Measurements from ENCODE around the gene EPX. TPM values are rescaled to one million over a fixed set of nuclear protein-coding genes. Genes with fewer than 3 reads are reported as not detected.

Gene EPX
- total and polyA plus RNA-seq, 3 experiments from 2014 or later: not detected

DNA sequence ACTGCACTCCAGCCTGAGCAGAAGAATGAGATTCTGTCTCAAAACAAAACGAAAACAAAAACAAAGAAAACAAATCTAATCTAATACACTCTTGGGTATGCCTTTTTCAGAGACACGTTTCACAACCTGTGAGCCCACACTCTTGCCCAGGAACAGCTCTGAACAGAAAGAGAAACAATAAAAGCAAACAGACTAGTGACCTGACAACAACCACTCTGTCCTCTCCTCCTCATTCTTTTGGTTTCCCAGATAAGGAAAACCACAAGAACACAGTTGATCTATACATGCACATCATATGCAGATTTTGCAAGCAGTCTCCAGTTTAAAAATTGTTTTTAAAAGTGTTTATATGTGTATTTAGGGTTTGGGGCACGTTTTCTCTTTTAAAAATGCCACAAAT is 25.2 kb downstream of the EPX start:
- no peaks in the 10 kb centered on the region for H3K9me3 Mint-ChIP-seq
- peak overlapping the region in 7 of 8 donors; percentile 51 to 90 (median 79) for H3K27ac Mint-ChIP-seq

DNA sequence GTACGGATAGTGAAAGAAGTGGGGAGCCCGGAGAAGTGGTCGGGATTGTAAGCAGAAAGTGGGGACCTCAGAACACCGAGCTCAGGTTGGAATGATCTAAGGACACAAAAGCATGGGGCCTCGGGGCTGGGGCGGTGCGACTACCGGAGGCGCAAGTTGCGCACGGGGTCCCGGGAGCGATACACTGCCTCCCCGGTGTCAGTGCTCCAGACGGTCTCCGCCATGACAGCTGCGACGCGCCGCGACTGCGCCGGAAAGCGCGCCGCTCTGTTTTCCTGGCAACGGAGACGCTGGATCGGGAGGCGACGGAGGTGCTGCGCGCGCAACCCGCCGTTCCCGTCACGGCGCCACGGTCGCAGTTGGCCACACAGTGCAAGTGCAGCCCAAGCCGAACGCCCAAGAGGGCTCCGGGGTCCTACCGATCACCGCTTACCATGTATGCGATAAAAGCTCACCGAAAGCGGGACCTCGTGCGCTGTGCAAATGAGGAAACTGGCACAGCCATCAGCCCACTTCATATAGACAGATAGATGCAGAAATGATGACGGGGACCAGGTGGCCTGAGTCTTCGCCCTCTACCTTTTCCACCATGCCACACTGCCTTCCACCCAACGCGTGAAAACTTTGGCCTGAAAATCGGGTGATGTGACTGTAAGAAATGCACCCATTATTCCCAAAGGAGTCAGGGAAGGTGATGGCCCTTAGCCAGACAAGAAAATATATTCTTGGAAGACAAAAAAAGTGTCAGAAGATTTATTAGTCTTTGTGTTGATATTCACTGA is 26.7 kb downstream of the EPX start, which contains the start of gene MKS1:
Gene MKS1 (minus strand): TSS at position 249 of the 782 bp plus-strand sequence. CDS start 25 bp downstream, at position 224.
- Mint-ChIP-seq H3K4me3 (peak within 1 kb of the TSS; percentile 79 to 95 (median 91)), H3K9me3 (no peaks in the 10 kb centered on the region), H3K4me1 (peaks cover 18 to 24% (median 18%) of the 10 kb centered on the region in 3 donors), H3K27ac (peak within 1 kb of the TSS; percentile 79 to 99 (median 97)), H3K36me3 (peaks cover 0 to 24% (median 5%) of the 10 kb centered on the region in 3 donors), H3K27me3 (peaks cover 1 to 8% of the 10 kb centered on the region in 2 donors)
- Histone ChIP-seq H3K36me3 (ENCODE audit: insufficient read depth, low read length) (no peaks in the 10 kb centered on the region), H3K9me3 (ENCODE audit: low read length) (no peaks in the 10 kb centered on the region), H3K27ac (ENCODE audit: low read depth, low read length) (peak within 1 kb of the TSS; percentile 77), H3K4me1 (ENCODE audit: insufficient read depth, low read length) (peaks cover 15% of the 10 kb centered on the region), H3K4me3 (ENCODE audit: low read length) (peak within 1 kb of the TSS; percentile 76), H3K27me3 (ENCODE audit: insufficient read depth, low read length, poor library complexity, severe bottlenecking) (no peaks in the 10 kb centered on the region)
- POLR2A ChIA-PET: interaction anchor here (0.6 to 1.0 kb wide), 3 partner anchors 63 to 369 kb away, joined by 3 read pairs; no protein-coding TSS in a partner anchor
- CTCF ChIA-PET: interaction anchor here (1.0 to 1.8 kb wide), 7 partner anchors 9 to 31 kb away, joined by 4 to 7 read pairs (median 5); partner anchors contain the start of gene LPO
- peak; percentile 93 to 96 (median 94) for DNase-seq

More for the DNA sequence above, 25.2 kb downstream of the EPX start:
- H3K27me3 Mint-ChIP-seq: peaks cover 1 to 2% of the 10 kb centered on the region in 2 donors
- peaks cover 15% of the 10 kb centered on the region for H3K4me1 ChIP-seq (ENCODE audit: insufficient read depth, low read length)
- H3K4me3 ChIP-seq (ENCODE audit: low read length): no peak overlapping the region
- H3K4me3 Mint-ChIP-seq: peak overlapping the region; percentile 22 to 78 (median 46)
- peaks cover 12% of the 10 kb centered on the region for H3K36me3 ChIP-seq (ENCODE audit: insufficient read depth, low read length)
- no peaks in the 10 kb centered on the region for H3K9me3 ChIP-seq (ENCODE audit: low read length)
- no peaks in the 10 kb centered on the region for H3K27me3 ChIP-seq (ENCODE audit: insufficient read depth, low read length, poor library complexity, severe bottlenecking)
- peaks cover 18 to 24% (median 18%) of the 10 kb centered on the region in 3 donors for H3K4me1 Mint-ChIP-seq
- ChIA-PET POLR2A (no interaction called here), CTCF (no interaction called here)
- no peak for DNase-seq
- H3K27ac ChIP-seq (ENCODE audit: low read depth, low read length): no peak overlapping the region
- H3K36me3 Mint-ChIP-seq: peaks cover 0 to 38% (median 7%) of the 10 kb centered on the region in 3 donors

DNA sequence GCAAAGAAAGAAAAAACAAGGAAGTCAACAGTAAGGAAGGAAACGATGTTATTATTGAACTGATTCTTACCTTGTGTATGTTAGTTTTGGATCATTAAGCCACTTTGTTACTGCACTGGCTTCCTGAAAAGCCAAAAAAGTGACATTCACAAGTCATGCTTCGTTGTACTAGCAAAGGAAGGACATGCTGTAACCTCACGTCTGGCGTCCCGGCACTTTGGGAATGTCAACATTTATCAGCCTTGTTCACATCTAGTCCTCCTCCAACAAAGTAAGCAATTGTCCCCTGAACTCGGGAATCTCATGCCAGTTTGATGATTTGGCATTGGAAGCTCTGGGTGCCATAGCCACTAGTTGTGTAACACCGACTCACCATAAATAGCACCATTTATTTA is 27.3 kb downstream of the EPX start:
- H3K4me1 ChIP-seq (ENCODE audit: insufficient read depth, low read length): peaks cover 15% of the 10 kb centered on the region

DNA sequence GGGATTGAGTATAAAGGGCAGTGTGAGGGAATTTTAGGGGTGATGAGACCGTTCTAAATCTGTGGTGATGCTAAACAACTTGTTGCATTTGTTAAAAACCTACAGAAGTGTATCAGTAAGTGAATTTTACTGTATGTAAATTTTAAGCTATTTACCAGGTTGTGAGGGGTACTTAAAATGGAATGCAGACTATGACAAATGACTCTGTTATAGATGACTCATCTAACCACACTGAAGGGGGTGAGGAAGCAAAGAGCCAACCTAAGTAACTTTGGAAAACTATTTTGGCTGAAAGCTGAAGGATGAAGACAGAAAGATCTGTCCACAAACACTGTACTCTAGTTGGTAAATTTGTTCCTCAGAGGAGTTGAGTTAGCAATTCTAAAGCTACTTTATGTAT is 31.8 kb downstream of the EPX start:
- Histone ChIP-seq H3K4me1 (ENCODE audit: insufficient read depth, low read length) (peaks cover 9% of the 10 kb centered on the region), H3K4me3 (ENCODE audit: low read length) (no peak overlapping the region), H3K27me3 (ENCODE audit: insufficient read depth, low read length, poor library complexity, severe bottlenecking) (no peaks in the 10 kb centered on the region), H3K27ac (ENCODE audit: low read depth, low read length) (no peak overlapping the region), H3K36me3 (ENCODE audit: insufficient read depth, low read length) (no peaks in the 10 kb centered on the region), H3K9me3 (ENCODE audit: low read length) (no peaks in the 10 kb centered on the region)
- POLR2A ChIA-PET: no interaction called here
- CTCF ChIA-PET: no interaction called here
- H3K9me3 Mint-ChIP-seq: no peaks in the 10 kb centered on the region
- no peak for DNase-seq
- H3K36me3 Mint-ChIP-seq: peaks cover 0 to 2% (median under 1%) of the 10 kb centered on the region in 3 donors
- peaks cover 8 to 40% of the 10 kb centered on the region in 2 donors for H3K27me3 Mint-ChIP-seq
- peaks cover 8 to 9% (median 8%) of the 10 kb centered on the region in 3 donors for H3K4me1 Mint-ChIP-seq
- H3K4me3 Mint-ChIP-seq: no peak overlapping the region
- H3K27ac Mint-ChIP-seq: peak overlapping the region in 1 of 8 donors; percentile 76

More for the DNA sequence above, 27.3 kb downstream of the EPX start:
- Histone ChIP-seq H3K27ac (ENCODE audit: low read depth, low read length) (peak overlapping the region; percentile 44), H3K27me3 (ENCODE audit: insufficient read depth, low read length, poor library complexity, severe bottlenecking) (no peaks in the 10 kb centered on the region), H3K36me3 (ENCODE audit: insufficient read depth, low read length) (no peaks in the 10 kb centered on the region), H3K4me3 (ENCODE audit: low read length) (peak overlapping the region; percentile 76), H3K9me3 (ENCODE audit: low read length) (no peaks in the 10 kb centered on the region)
- H3K9me3 Mint-ChIP-seq: no peaks in the 10 kb centered on the region
- peaks cover 0 to 20% (median 5%) of the 10 kb centered on the region in 3 donors for H3K36me3 Mint-ChIP-seq
- H3K4me1 Mint-ChIP-seq: peaks cover 18 to 24% (median 18%) of the 10 kb centered on the region in 3 donors
- H3K27ac Mint-ChIP-seq: peak overlapping the region; percentile 79 to 99 (median 97)
- POLR2A ChIA-PET: no interaction called here
- no peak for DNase-seq
- CTCF ChIA-PET: interaction anchor here (1.0 to 1.8 kb wide), 7 partner anchors 8 to 30 kb away, joined by 4 to 7 read pairs (median 5); partner anchors contain the start of gene LPO
- peak overlapping the region; percentile 79 to 95 (median 91) for H3K4me3 Mint-ChIP-seq
- peaks cover 1 to 13% of the 10 kb centered on the region in 2 donors for H3K27me3 Mint-ChIP-seq

DNA sequence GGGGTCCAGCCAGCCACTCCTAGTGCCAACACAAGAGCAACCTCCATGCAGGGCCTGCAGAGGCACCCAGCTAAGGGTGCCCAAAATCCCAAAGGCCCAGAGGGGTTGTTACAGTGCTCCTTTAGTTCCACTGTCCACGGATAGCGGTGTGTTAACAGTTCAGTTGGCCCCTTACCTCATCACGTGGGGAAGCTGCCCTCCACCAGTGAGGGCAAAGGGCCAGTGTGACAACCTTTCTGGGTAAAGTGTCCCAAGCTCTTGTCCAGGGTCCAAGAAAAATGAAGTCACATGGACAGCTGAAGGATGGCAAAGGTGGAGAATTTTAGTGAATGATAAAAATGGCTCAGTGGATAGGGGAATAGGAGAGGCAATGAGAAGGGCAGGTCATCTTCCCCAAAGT is 35.2 kb downstream of the EPX start:
- POLR2A ChIA-PET: no interaction called here
- H3K36me3 Mint-ChIP-seq: no peaks in the 10 kb centered on the region

DNA sequence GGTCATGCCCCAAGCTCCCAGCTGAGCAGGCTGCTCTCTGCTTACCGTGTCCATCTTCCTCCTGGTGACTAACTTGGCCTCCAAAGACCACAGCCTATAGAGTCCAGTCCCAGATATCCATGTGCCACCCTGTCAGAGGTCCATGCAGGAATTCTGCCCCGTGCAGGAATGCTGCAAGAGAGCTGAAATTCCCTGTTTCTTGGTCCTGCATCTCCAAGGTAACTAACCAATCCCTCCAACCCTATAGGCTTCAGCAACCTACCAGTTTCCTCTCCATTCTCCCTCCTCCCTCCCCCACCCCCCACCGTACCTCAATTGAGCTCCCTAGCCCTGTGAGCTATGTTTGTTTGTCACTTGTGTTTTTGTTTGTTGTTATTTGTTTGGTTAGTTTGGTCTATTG is 36.2 kb downstream of the EPX start:
- no peak for DNase-seq
- ChIA-PET CTCF (interaction anchor here (0.7 to 2.0 kb wide), 4 partner anchors 10 to 56 kb away, joined by 3 to 7 read pairs (median 4); partner anchors contain the start of gene MKS1), POLR2A (interaction anchor here (0.5 kb wide), 1 partner anchor 980 kb away, joined by 3 read pairs; no protein-coding TSS in a partner anchor)
- Mint-ChIP-seq H3K27ac (no peak overlapping the region), H3K9me3 (no peaks in the 10 kb centered on the region), H3K4me3 (no peak overlapping the region), H3K27me3 (peaks cover 12 to 49% of the 10 kb centered on the region in 2 donors), H3K36me3 (no peaks in the 10 kb centered on the region), H3K4me1 (no peaks in the 10 kb centered on the region)
- H3K36me3 ChIP-seq (ENCODE audit: insufficient read depth, low read length): no peaks in the 10 kb centered on the region
- no peaks in the 10 kb centered on the region for H3K9me3 ChIP-seq (ENCODE audit: low read length)
- no peaks in the 10 kb centered on the region for H3K4me1 ChIP-seq (ENCODE audit: insufficient read depth, low read length)
- peaks cover 5% of the 10 kb centered on the region for H3K27me3 ChIP-seq (ENCODE audit: insufficient read depth, low read length, poor library complexity, severe bottlenecking)
- H3K27ac ChIP-seq (ENCODE audit: low read depth, low read length): no peak overlapping the region
- no peak overlapping the region for H3K4me3 ChIP-seq (ENCODE audit: low read length)

More for the DNA sequence above, 35.2 kb downstream of the EPX start:
- H3K9me3 Mint-ChIP-seq: no peaks in the 10 kb centered on the region
- Histone ChIP-seq H3K36me3 (ENCODE audit: insufficient read depth, low read length) (no peaks in the 10 kb centered on the region), H3K4me1 (ENCODE audit: insufficient read depth, low read length) (no peaks in the 10 kb centered on the region), H3K9me3 (ENCODE audit: low read length) (no peaks in the 10 kb centered on the region), H3K27me3 (ENCODE audit: insufficient read depth, low read length, poor library complexity, severe bottlenecking) (peaks cover 5% of the 10 kb centered on the region), H3K27ac (ENCODE audit: low read depth, low read length) (no peak overlapping the region), H3K4me3 (ENCODE audit: low read length) (no peak overlapping the region)
- CTCF ChIA-PET: interaction anchor here (1.3 to 1.5 kb wide), 2 partner anchors 9 to 22 kb away, joined by 4 to 7 read pairs; partner anchors contain the start of gene MKS1
- H3K4me1 Mint-ChIP-seq: no peaks in the 10 kb centered on the region
- peaks cover 12 to 52% of the 10 kb centered on the region in 2 donors for H3K27me3 Mint-ChIP-seq
- DNase-seq: no peak
- H3K4me3 Mint-ChIP-seq: no peak overlapping the region
- H3K27ac Mint-ChIP-seq: no peak overlapping the region

DNA sequence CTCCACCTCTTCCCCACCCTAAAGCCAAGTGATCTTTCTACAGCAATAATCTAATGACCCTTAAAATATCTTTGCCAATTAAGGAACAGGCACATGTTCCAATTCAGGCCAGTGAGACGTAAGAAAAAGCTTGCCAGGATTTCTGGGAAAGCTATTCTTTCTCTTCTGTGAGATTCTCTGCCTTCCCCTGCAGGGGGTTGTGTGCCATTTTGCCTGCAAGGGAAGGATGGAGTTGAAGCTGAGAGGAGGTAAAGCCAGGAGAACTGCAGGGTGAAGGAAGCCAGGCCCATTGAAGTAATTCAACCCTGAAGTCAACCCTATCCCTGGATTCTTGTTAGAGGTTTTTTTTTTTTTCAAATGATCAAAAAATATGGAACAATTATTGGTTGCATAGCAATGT is 36.9 kb downstream of the EPX start:
- Mint-ChIP-seq H3K9me3 (no peaks in the 10 kb centered on the region), H3K36me3 (no peaks in the 10 kb centered on the region), H3K27me3 (peaks cover 14 to 48% of the 10 kb centered on the region in 2 donors), H3K4me3 (no peak overlapping the region), H3K27ac (no peak overlapping the region), H3K4me1 (no peaks in the 10 kb centered on the region)
- no peak for DNase-seq
- ChIA-PET POLR2A (no interaction called here), CTCF (interaction anchor here (1.1 to 2.0 kb wide), 3 partner anchors 10 to 29 kb away, joined by 3 to 4 read pairs (median 4); partner anchors contain the start of gene MKS1)
- H3K4me1 ChIP-seq (ENCODE audit: insufficient read depth, low read length): no peaks in the 10 kb centered on the region
- H3K27me3 ChIP-seq (ENCODE audit: insufficient read depth, low read length, poor library complexity, severe bottlenecking): peaks cover 5% of the 10 kb centered on the region
- no peaks in the 10 kb centered on the region for H3K9me3 ChIP-seq (ENCODE audit: low read length)
- H3K27ac ChIP-seq (ENCODE audit: low read depth, low read length): no peak overlapping the region
- H3K36me3 ChIP-seq (ENCODE audit: insufficient read depth, low read length): no peaks in the 10 kb centered on the region
- no peak overlapping the region for H3K4me3 ChIP-seq (ENCODE audit: low read length)

DNA sequence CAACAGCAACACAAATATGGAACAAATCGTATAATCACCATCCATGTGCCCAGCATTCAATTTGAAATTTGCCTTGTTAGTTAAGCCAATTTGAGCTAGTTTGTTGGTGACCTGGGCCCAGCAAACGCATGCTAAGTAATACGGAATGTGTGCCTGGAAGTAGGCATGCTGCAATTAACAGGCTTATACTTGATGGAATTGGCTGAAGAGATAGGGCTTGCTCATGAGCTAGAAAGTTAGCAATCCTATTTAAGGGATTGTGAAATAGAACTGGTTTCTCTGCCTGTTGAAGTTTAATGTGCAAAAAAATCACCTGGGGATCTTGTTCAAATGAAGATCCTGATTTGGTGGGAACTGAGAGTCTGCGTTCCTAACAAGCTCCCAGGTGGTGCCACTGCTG is 37.4 kb downstream of the EPX start:
- no peaks in the 10 kb centered on the region for H3K36me3 ChIP-seq (ENCODE audit: insufficient read depth, low read length)
- no peaks in the 10 kb centered on the region for H3K4me1 Mint-ChIP-seq
- no peaks in the 10 kb centered on the region for H3K36me3 Mint-ChIP-seq
- DNase-seq: no peak
- no peak overlapping the region for H3K4me3 ChIP-seq (ENCODE audit: low read length)
- H3K9me3 Mint-ChIP-seq: no peaks in the 10 kb centered on the region
- H3K27me3 ChIP-seq (ENCODE audit: insufficient read depth, low read length, poor library complexity, severe bottlenecking): peaks cover 5% of the 10 kb centered on the region
- CTCF ChIA-PET: interaction anchor here (1.0 to 2.0 kb wide), 4 partner anchors 11 to 30 kb away, joined by 3 to 4 read pairs (median 4); partner anchors contain the start of gene MKS1
- no peaks in the 10 kb centered on the region for H3K4me1 ChIP-seq (ENCODE audit: insufficient read depth, low read length)
- H3K9me3 ChIP-seq (ENCODE audit: low read length): no peaks in the 10 kb centered on the region
- H3K4me3 Mint-ChIP-seq: no peak overlapping the region
- H3K27ac ChIP-seq (ENCODE audit: low read depth, low read length): no peak overlapping the region
- H3K27me3 Mint-ChIP-seq: peaks cover 14 to 48% of the 10 kb centered on the region in 2 donors
- H3K27ac Mint-ChIP-seq: no peak overlapping the region
- POLR2A ChIA-PET: no interaction called here
